ENCODE data around the gene MTHFD1L.

GRCh38 chr6:150894191-150894744 lies 28.8 kb downstream of the MTHFD1L start:
- TF ChIP-seq PKNOX1 (IDR thresholded peaks at IDR 0.05) (no peak), ZNF263 (CRISPR knock-in tag; IDR thresholded peaks at IDR 0.05; ENCODE audit: borderline replicate concordance) (no peak), CTCF (IDR thresholded peaks at IDR 0.05 in 2 of 3, conservative IDR thresholded peaks at IDR 0.05 in 1 of 3; ENCODE audit: insufficient read depth in 2 of 3, low read depth in 1 of 3, low read length in 3 of 3) (no peak)

Data from K562 (cell line).